Osteocyte (in vitro differentiated cells): Measurements from ENCODE around the gene CEP135. TPM values are rescaled to one million over a fixed set of nuclear protein-coding genes. Genes with fewer than 3 reads are reported as not detected.

ENCODE experiments used
- DNase-seq: peaks from one replicate; pipeline ENCODE4 v3.0.0; 2021; ENCODE audit warnings: mixed read lengths; ENCODE audit not compliant: unreplicated experiment; ENCODE audit errors: extremely low spot score
- H3K27ac Mint-ChIP-seq: one replicate; pipeline ENCODE4 v1.8.0; 2021; ENCODE audit warnings: mild to moderate bottlenecking, mixed read lengths; ENCODE audit not compliant: unreplicated experiment
- H3K27me3 Mint-ChIP-seq: one replicate; pipeline ENCODE4 v1.8.0; 2021; ENCODE audit warnings: mixed read lengths; ENCODE audit not compliant: unreplicated experiment
- H3K36me3 Mint-ChIP-seq: one replicate; pipeline ENCODE4 v1.8.0; 2021; ENCODE audit warnings: mixed read lengths; ENCODE audit not compliant: unreplicated experiment
- H3K4me1 Mint-ChIP-seq: one replicate; pipeline ENCODE4 v1.8.0; 2021; ENCODE audit warnings: mixed read lengths; ENCODE audit not compliant: unreplicated experiment
- H3K4me3 Mint-ChIP-seq: one replicate; pipeline ENCODE4 v1.8.0; 2021; ENCODE audit warnings: mild to moderate bottlenecking, moderate library complexity, mixed read lengths; ENCODE audit not compliant: unreplicated experiment
- H3K9me3 Mint-ChIP-seq: one replicate; pipeline ENCODE4 v1.8.0; 2021; ENCODE audit warnings: mixed read lengths; ENCODE audit not compliant: unreplicated experiment
- total RNA-seq: library from RNA; stranded (reverse); gene quantifications from 2 replicates; pipeline ENCODE4 v1.2.1, GENCODE V29; 2021
- TF ChIP-seq, protein P1 (sequence below): fragments of 200-600 bp; sonication (generic); IDR thresholded peaks from 2 replicates; pipeline ENCODE4 v1.5.0; 2021; ENCODE audit warnings: antibody characterized with exemption, mild to moderate bottlenecking, moderate library complexity

The CEP135 gene
- total RNA-seq, 1 donor from 2014 or later, result 11.8 TPM

DNA sequence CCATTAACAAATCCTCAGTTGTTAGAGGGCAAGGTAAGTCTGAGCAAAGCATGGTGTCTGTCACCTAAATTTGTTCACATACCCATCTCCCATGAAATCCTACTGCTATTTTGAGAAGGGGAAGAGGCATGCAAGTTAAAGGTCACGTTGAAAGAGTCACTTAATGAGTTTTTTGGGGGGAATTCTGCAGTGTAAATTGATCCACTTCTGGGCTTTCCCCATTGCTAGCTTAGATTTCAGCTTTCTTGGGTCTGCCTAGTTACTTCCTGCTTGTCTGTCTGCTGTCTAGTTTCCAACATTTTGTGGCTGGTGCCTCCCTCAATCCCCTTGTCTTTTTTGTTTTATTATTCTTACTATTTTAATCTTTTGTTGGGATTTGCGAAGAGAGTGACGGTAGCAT, 32.0 kb downstream of the CEP135 start:
- DNase-seq, result no peak
- H3K27ac Mint-ChIP-seq, result no peak overlapping the region
- H3K36me3 Mint-ChIP-seq, result peaks cover 38% of the 10 kb centered on the region
- H3K27me3 Mint-ChIP-seq, result no peaks in the 10 kb centered on the region
- no peaks in the 10 kb centered on the region for H3K9me3 Mint-ChIP-seq
- TF ChIP-seq, protein P1, sequence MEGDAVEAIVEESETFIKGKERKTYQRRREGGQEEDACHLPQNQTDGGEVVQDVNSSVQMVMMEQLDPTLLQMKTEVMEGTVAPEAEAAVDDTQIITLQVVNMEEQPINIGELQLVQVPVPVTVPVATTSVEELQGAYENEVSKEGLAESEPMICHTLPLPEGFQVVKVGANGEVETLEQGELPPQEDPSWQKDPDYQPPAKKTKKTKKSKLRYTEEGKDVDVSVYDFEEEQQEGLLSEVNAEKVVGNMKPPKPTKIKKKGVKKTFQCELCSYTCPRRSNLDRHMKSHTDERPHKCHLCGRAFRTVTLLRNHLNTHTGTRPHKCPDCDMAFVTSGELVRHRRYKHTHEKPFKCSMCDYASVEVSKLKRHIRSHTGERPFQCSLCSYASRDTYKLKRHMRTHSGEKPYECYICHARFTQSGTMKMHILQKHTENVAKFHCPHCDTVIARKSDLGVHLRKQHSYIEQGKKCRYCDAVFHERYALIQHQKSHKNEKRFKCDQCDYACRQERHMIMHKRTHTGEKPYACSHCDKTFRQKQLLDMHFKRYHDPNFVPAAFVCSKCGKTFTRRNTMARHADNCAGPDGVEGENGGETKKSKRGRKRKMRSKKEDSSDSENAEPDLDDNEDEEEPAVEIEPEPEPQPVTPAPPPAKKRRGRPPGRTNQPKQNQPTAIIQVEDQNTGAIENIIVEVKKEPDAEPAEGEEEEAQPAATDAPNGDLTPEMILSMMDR, result no peak
- no peak overlapping the region for H3K4me3 Mint-ChIP-seq
- H3K4me1 Mint-ChIP-seq, result no peaks in the 10 kb centered on the region

DNA sequence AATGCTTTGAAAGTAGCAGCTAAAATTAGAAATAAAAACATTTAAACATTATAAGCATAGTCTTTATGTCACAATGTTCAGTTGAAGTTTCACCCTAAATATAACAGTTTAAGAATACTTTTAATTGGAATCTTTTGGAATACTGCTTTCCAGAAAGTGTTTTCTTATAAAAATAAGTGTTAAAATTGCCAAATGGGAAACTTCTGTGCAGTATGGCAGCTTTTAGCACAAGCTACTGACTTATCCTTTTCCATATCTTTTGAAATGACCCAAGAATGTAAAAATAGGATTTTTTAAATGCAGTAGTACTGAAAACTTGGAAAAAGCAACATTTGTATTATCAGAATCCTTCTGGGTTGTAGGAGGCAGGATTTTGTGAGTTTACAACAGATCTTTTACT, 34.2 kb downstream of the CEP135 start:
- Mint-ChIP-seq H3K4me3 (no peak overlapping the region), H3K27ac (no peak overlapping the region), H3K36me3 (peaks cover 31% of the 10 kb centered on the region), H3K9me3 (no peaks in the 10 kb centered on the region), H3K4me1 (no peaks in the 10 kb centered on the region), H3K27me3 (no peaks in the 10 kb centered on the region)
- DNase-seq, result no peak
- TF ChIP-seq, protein P1, result no peak

DNA sequence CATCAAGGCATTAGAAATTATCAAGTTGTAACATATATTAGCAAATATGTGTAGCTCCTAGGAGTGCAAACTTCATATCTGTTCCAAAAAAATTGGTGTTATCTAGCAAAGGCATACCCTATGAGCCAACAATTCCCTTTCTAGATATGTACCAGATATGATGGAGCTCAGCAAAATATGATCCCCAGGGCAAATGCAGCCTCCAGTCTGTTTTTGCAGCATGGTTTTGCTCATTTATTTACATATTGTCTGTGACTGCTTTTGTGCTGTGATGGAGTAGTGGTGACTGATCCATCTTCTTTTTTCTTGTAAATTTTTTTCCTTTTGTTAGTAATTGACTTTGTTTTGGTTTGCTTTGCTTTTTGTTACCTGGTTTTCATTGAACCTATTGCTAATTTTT, 41.0 kb downstream of the CEP135 start:
- peaks cover 14% of the 10 kb centered on the region for H3K36me3 Mint-ChIP-seq
- H3K9me3 Mint-ChIP-seq, result no peaks in the 10 kb centered on the region
- no peaks in the 10 kb centered on the region for H3K27me3 Mint-ChIP-seq
- no peak for DNase-seq
- peaks cover 4% of the 10 kb centered on the region for H3K4me1 Mint-ChIP-seq
- TF ChIP-seq, protein P1, result no peak
- H3K27ac Mint-ChIP-seq, result no peak overlapping the region
- no peak overlapping the region for H3K4me3 Mint-ChIP-seq

DNA sequence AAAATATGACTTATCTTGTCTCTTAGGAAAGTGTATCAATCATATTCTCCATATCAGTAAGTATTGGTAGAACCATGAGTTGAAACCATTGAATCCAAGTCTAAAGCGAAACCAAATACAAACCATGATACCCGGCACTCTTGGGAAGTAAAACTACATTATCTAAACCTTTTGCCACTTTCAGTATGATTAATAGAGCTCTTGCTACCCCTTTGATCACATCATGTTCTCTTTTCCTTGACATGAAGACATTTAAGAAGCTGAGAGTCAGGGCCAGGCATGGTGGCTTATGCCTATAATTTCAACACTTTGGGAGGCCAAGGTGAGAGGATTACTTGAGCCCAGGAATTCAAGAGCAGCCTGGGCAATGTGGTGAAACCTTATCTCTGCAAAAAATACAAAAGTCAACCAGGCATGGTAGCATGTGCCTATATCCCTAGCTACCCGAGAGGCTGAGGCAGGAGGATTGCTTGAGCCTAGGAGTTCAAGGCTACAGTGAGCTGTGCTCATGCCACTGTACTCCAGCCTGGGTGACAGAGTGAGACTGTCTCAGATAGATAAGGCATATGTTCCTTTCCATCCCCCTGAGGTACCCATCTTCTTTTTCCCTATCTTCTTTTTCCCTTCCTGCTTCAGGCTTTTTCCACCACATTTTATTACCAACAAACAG, 45.4 kb downstream of the CEP135 start:
- Mint-ChIP-seq H3K27ac (no peak overlapping the region), H3K27me3 (no peaks in the 10 kb centered on the region), H3K36me3 (peaks cover 30% of the 10 kb centered on the region), H3K9me3 (no peaks in the 10 kb centered on the region), H3K4me3 (no peak overlapping the region), H3K4me1 (peaks cover 4% of the 10 kb centered on the region)
- TF ChIP-seq, protein P1, result no peak
- DNase-seq, result no peak

DNA sequence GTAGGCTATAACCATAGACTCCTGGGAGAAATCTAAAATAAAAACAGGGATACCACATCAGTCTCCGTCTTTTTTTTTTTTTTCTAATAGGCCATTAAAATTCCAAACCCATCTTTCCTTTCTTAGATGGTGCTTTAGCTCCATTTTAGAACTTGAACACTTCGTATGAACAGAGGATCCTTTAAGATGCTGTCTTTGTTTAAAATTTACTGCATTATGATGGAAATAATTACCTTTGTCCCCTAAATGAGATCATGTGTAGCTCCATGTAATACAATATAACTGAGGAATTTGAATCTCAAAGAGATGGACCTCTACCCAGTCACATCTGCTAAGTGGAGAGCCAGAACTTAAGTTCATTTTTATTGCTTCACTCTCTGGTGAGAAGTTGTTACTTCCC, 47.9 kb downstream of the CEP135 start:
- Mint-ChIP-seq H3K27ac (no peak overlapping the region), H3K9me3 (peaks cover 5% of the 10 kb centered on the region), H3K4me1 (no peaks in the 10 kb centered on the region), H3K27me3 (no peaks in the 10 kb centered on the region), H3K4me3 (no peak overlapping the region), H3K36me3 (peaks cover 47% of the 10 kb centered on the region)
- TF ChIP-seq, protein P1, result no peak
- DNase-seq, result no peak
